GM12878 (cell line): ENCODE data around the gene TRAF2. TPM values are rescaled to one million over a fixed set of nuclear protein-coding genes. Genes with fewer than 3 reads are reported as not detected.
A peak's percentile ranks its signal among the peaks of the same experiment; 100 is the strongest.

Source experiments
- ATF7 ChIP-seq: fragments of 450-650 bp; IDR thresholded peaks from 2 replicates; pipeline ENCODE4 v1.6.1; 2016; ENCODE audit warnings: low read depth, mild to moderate bottlenecking
- EZH2 ChIP-seq: IDR thresholded peaks from 2 replicates; pipeline ENCODE4 v1.6.1; 2012; ENCODE audit warnings: low read depth, mild to moderate bottlenecking, control low read depth, inconsistent platforms, low read length, borderline replicate concordance; ENCODE audit not compliant: control insufficient read depth
- HCFC1 ChIP-seq: fragments of 150-350 bp; IDR thresholded peaks from 2 replicates; pipeline ENCODE4 v1.6.1; 2014; ENCODE audit warnings: low read length
- JUND ChIP-seq: IDR thresholded peaks from 2 replicates; pipeline ENCODE4 v1.6.1; 2012; ENCODE audit warnings: low read depth, mild to moderate bottlenecking, low read length, improper control_type of control experiment, moderate library complexity
- PAX8 ChIP-seq: fragments of 450-650 bp; IDR thresholded peaks from 2 replicates; pipeline ENCODE4 v1.6.1; 2017; ENCODE audit warnings: mild to moderate bottlenecking, moderate library complexity
- RAD51 ChIP-seq: fragments of 450-650 bp; IDR thresholded peaks from 2 replicates; pipeline ENCODE4 v1.6.1; 2016; ENCODE audit warnings: moderate library complexity, mild to moderate bottlenecking, inconsistent platforms
- RELA ChIP-seq: fragments of 450-650 bp; IDR thresholded peaks from 2 replicates; pipeline ENCODE4 v1.8.0; 2014; ENCODE audit warnings: borderline replicate concordance; ENCODE audit not compliant: partially characterized antibody
- SPI1 ChIP-seq: IDR thresholded peaks from 2 replicates; pipeline ENCODE4 v1.6.1; 2011; ENCODE audit warnings: low read depth, mild to moderate bottlenecking, low read length, moderate library complexity, borderline replicate concordance; ENCODE audit not compliant: insufficient read depth
- SREBF2 ChIP-seq: IDR thresholded peaks from 2 replicates; pipeline ENCODE4 v1.6.1; 2012; ENCODE audit warnings: mild to moderate bottlenecking, low read length
- SUPT20H ChIP-seq: IDR thresholded peaks from 2 replicates; pipeline ENCODE4 v1.6.1; 2011; ENCODE audit warnings: low read depth, mild to moderate bottlenecking, low read length, moderate library complexity, borderline replicate concordance; ENCODE audit not compliant: control insufficient read depth
- TCF7 ChIP-seq: IDR thresholded peaks from 2 replicates; pipeline ENCODE4 v1.6.1; 2014; ENCODE audit warnings: antibody characterized with exemption, borderline replicate concordance
- YBX1 ChIP-seq: fragments of 450-650 bp; IDR thresholded peaks from 2 replicates; pipeline ENCODE4 v1.6.1; 2016; ENCODE audit warnings: antibody characterized with exemption
- polyA plus RNA-seq, 11 experiments: library from polyadenylated mRNA; depleted of rRNA in 4 of 11; unstranded in 6 of 11; stranded (reverse) in 5 of 11; fragments of >200 nt; fragmentation: Nextera tagmentation in 4 of 11; fragmentation: Illumina TruSeq in 1 of 11; extraction: Ambion mirVana in 4 of 11; extraction: Trizol in 1 of 11; gene quantifications; 1 replicate in 1 of 11; 2 replicates in 10 of 11; pipeline versions ENCODE4 v1.2.1 to v1.2.3, GENCODE V29; 2011 to 2016; ENCODE audit warnings: inconsistent platforms in 2 of 11, missing spikeins in 2 of 11, low read depth in 1 of 11
- total RNA-seq, 4 experiments: library from RNA; depleted of rRNA in 3 of 4; stranded (reverse); fragments of >200 nt in 3 of 4; fragmentation: Illumina TruSeq in 1 of 4; extraction: Trizol in 1 of 4; gene quantifications; 2 replicates each; pipeline versions ENCODE4 v1.2.1 to v1.2.3, GENCODE V29; 2013 to 2021
- TF ChIP-seq, protein P1 (sequence below): IDR thresholded peaks from 2 replicates; pipeline ENCODE4 v1.6.1; 2012; ENCODE audit warnings: improper control_type of control experiment, low read depth, low read length; ENCODE audit not compliant: insufficient replicate concordance
- TF ChIP-seq, protein P2 (sequence below): fragments of 450-650 bp; IDR thresholded peaks from 2 replicates; pipeline ENCODE4 v1.6.1; 2014; ENCODE audit warnings: mild to moderate bottlenecking
- TF ChIP-seq, protein P3 (sequence below): fragments of 450-650 bp; formaldehyde crosslinking; IDR thresholded peaks from 2 replicates; pipeline ENCODE4 v1.4.0; 2022; ENCODE audit warnings: mild to moderate bottlenecking, moderate library complexity
- TF ChIP-seq, protein P4 (sequence below): IDR thresholded peaks from 2 replicates; pipeline ENCODE4 v1.6.1; 2011; ENCODE audit warnings: low read depth, mild to moderate bottlenecking, low read length, moderate library complexity, borderline replicate concordance; ENCODE audit errors: extremely low read depth
- TF ChIP-seq, protein P5 (sequence below): IDR thresholded peaks from 2 replicates; pipeline ENCODE4 v1.6.1; 2012; ENCODE audit warnings: mild to moderate bottlenecking, low read depth, low read length

The TRAF2 gene
- total and polyA plus RNA-seq, 10 of the 15 experiments (the other 5 are each of a cell fraction or from before 2014, with no cell fraction given) = 0.34 to 39.5 (median 18.7) TPM

DNA sequence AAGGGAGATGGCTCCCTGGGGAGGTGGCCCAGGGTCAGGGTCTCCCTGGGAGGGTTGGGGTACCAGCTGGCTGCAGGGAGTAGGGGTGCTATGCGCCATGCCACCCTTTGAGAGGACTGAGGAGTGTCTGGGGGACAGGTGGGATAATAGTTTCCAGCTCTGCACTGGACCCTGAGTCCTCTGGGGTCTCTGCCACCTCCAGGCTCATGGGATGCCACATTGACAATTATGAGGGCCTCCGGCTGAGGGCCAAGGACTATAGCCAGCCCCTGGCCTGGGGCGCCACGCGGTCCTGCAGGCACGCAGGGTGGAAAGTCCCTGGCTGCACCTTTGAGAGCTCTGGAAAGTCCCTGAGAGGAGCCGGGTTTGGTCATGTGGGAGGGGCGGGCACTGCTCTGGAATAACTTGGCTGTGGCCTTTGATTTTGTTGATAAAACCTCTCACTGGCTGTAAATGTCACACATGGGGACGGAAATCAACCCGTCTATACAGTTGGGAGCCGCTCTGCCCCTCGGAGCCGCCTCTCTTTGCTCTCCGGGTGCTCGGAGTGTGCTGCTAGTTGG is 16.0 kb downstream of the TRAF2 start (continued):
- TF ChIP-seq EZH2 (no peak), SPI1 (no peak), JUND (no peak), HCFC1 (no peak), SUPT20H (no peak), PAX8 (no peak), RAD51 (peak; percentile 83), TCF7 (no peak), SREBF2 (no peak), YBX1 (no peak), ATF7 (no peak), RELA (peak; percentile 99)
- TF ChIP-seq, protein P1, sequence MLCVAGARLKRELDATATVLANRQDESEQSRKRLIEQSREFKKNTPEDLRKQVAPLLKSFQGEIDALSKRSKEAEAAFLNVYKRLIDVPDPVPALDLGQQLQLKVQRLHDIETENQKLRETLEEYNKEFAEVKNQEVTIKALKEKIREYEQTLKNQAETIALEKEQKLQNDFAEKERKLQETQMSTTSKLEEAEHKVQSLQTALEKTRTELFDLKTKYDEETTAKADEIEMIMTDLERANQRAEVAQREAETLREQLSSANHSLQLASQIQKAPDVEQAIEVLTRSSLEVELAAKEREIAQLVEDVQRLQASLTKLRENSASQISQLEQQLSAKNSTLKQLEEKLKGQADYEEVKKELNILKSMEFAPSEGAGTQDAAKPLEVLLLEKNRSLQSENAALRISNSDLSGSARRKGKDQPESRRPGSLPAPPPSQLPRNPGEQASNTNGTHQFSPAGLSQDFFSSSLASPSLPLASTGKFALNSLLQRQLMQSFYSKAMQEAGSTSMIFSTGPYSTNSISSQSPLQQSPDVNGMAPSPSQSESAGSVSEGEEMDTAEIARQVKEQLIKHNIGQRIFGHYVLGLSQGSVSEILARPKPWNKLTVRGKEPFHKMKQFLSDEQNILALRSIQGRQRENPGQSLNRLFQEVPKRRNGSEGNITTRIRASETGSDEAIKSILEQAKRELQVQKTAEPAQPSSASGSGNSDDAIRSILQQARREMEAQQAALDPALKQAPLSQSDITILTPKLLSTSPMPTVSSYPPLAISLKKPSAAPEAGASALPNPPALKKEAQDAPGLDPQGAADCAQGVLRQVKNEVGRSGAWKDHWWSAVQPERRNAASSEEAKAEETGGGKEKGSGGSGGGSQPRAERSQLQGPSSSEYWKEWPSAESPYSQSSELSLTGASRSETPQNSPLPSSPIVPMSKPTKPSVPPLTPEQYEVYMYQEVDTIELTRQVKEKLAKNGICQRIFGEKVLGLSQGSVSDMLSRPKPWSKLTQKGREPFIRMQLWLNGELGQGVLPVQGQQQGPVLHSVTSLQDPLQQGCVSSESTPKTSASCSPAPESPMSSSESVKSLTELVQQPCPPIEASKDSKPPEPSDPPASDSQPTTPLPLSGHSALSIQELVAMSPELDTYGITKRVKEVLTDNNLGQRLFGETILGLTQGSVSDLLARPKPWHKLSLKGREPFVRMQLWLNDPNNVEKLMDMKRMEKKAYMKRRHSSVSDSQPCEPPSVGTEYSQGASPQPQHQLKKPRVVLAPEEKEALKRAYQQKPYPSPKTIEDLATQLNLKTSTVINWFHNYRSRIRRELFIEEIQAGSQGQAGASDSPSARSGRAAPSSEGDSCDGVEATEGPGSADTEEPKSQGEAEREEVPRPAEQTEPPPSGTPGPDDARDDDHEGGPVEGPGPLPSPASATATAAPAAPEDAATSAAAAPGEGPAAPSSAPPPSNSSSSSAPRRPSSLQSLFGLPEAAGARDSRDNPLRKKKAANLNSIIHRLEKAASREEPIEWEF = no peak
- TF ChIP-seq, protein P2, sequence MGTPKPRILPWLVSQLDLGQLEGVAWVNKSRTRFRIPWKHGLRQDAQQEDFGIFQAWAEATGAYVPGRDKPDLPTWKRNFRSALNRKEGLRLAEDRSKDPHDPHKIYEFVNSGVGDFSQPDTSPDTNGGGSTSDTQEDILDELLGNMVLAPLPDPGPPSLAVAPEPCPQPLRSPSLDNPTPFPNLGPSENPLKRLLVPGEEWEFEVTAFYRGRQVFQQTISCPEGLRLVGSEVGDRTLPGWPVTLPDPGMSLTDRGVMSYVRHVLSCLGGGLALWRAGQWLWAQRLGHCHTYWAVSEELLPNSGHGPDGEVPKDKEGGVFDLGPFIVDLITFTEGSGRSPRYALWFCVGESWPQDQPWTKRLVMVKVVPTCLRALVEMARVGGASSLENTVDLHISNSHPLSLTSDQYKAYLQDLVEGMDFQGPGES = no peak
- TF ChIP-seq, protein P3, sequence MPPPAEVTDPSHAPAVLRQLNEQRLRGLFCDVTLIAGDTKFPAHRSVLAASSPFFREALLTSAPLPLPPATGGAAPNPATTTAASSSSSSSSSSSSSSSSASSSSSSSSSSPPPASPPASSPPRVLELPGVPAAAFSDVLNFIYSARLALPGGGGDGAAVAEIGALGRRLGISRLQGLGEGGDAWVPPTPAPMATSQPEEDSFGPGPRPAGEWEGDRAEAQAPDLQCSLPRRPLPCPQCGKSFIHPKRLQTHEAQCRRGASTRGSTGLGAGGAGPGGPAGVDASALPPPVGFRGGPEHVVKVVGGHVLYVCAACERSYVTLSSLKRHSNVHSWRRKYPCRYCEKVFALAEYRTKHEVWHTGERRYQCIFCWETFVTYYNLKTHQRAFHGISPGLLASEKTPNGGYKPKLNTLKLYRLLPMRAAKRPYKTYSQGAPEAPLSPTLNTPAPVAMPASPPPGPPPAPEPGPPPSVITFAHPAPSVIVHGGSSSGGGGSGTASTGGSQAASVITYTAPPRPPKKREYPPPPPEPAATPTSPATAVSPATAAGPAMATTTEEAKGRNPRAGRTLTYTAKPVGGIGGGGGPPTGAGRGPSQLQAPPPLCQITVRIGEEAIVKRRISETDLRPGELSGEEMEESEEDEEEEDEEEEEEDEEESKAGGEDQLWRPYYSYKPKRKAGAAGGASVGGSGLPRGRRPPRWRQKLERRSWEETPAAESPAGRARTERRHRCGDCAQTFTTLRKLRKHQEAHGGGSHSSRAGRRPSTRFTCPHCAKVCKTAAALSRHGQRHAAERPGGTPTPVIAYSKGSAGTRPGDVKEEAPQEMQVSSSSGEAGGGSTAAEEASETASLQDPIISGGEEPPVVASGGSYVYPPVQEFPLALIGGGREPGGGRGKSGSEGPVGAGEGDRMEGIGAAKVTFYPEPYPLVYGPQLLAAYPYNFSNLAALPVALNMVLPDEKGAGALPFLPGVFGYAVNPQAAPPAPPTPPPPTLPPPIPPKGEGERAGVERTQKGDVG (CRISPR knock-in tag) = no peak
- TF ChIP-seq, protein P4, sequence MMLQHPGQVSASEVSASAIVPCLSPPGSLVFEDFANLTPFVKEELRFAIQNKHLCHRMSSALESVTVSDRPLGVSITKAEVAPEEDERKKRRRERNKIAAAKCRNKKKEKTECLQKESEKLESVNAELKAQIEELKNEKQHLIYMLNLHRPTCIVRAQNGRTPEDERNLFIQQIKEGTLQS = no peak
- TF ChIP-seq, protein P5, sequence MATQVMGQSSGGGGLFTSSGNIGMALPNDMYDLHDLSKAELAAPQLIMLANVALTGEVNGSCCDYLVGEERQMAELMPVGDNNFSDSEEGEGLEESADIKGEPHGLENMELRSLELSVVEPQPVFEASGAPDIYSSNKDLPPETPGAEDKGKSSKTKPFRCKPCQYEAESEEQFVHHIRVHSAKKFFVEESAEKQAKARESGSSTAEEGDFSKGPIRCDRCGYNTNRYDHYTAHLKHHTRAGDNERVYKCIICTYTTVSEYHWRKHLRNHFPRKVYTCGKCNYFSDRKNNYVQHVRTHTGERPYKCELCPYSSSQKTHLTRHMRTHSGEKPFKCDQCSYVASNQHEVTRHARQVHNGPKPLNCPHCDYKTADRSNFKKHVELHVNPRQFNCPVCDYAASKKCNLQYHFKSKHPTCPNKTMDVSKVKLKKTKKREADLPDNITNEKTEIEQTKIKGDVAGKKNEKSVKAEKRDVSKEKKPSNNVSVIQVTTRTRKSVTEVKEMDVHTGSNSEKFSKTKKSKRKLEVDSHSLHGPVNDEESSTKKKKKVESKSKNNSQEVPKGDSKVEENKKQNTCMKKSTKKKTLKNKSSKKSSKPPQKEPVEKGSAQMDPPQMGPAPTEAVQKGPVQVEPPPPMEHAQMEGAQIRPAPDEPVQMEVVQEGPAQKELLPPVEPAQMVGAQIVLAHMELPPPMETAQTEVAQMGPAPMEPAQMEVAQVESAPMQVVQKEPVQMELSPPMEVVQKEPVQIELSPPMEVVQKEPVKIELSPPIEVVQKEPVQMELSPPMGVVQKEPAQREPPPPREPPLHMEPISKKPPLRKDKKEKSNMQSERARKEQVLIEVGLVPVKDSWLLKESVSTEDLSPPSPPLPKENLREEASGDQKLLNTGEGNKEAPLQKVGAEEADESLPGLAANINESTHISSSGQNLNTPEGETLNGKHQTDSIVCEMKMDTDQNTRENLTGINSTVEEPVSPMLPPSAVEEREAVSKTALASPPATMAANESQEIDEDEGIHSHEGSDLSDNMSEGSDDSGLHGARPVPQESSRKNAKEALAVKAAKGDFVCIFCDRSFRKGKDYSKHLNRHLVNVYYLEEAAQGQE = no peak
